Astrocyte of the cerebellum (primary cell): ENCODE measurements around the gene LRRIQ4.

Source experiments
- DNase-seq: peaks from one replicate; pipeline ENCODE4 v3.0.0-alpha.2; 2011; ENCODE audit warnings: low read depth
- H3K4me3 ChIP-seq: 2 replicates; pipeline ENCODE4 v1.5.1; 2011; ENCODE audit warnings: mild to moderate bottlenecking, low read depth, low read length, moderate library complexity
- in situ Hi-C: cut with HindIII; loops from 2 replicates; pipeline ENCODE4 v1.10.0; 2017; ENCODE audit warnings: low sequenced_read_pairs
- TF ChIP-seq, protein P1 (sequence below): IDR thresholded peaks from 2 replicates; pipeline ENCODE4 v1.5.1; 2012; ENCODE audit warnings: low read length, low read depth, moderate library complexity, mild to moderate bottlenecking; ENCODE audit errors: missing control alignments

Gene LRRIQ4

DNA sequence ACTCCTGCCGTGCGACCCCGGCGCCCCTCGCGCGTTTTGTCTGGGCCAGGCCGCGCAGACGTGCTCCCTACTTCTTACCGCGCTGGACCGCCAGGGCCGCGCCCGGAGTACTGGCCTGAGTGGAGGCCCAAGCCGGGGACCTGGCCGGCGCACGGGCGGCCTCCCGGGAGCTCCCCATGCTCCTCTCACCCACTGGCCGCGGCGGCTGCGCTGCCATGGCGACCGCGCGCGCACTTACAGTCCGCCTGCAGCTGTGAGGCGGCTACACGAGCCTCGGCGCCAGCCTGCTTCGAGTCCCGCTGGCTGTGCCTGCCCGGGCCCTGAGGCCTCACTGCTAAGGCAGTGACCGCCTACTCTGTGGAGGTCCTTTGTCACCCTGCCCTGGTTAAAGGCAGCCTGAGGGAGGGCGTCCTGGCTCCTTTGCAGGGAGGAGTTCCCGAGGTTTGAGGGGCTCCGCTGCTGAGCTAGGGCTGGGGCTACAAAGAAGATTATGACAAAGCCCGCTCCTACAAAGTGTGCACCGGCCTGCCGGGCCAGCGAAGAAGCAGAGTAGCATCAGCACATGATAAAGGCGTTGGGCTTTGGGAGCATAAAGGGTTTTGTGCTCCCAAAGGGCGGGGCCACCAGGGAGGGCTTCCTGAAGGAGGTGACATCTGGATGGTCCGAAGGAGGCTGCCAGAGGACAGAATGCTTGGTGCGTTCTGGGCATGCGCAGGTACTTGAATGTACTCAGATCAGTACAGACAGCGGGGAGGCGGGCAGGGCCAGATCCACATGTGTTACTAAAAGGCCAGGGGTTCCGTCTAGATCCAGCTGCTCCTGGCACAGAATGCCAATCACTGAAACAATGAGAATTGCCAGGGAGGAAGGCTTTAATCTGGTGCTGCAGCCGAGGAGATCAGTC lies at the start of gene LRRIQ4, which contains the start of gene LRRC34:
Gene LRRIQ4, plus strand, starts transcription at position 539 of the 904 bp plus-strand sequence. CDS start 9,052 bp downstream, outside the sequence.
Gene LRRC34, minus strand, starts transcription at position 573 of the 904 bp plus-strand sequence. Its CDS starts 356 bp downstream, at position 217.
- in situ Hi-C loops = no loop called here
- TF ChIP-seq, protein P1, sequence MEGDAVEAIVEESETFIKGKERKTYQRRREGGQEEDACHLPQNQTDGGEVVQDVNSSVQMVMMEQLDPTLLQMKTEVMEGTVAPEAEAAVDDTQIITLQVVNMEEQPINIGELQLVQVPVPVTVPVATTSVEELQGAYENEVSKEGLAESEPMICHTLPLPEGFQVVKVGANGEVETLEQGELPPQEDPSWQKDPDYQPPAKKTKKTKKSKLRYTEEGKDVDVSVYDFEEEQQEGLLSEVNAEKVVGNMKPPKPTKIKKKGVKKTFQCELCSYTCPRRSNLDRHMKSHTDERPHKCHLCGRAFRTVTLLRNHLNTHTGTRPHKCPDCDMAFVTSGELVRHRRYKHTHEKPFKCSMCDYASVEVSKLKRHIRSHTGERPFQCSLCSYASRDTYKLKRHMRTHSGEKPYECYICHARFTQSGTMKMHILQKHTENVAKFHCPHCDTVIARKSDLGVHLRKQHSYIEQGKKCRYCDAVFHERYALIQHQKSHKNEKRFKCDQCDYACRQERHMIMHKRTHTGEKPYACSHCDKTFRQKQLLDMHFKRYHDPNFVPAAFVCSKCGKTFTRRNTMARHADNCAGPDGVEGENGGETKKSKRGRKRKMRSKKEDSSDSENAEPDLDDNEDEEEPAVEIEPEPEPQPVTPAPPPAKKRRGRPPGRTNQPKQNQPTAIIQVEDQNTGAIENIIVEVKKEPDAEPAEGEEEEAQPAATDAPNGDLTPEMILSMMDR = no peak
- peak; percentile 12 for DNase-seq
- peak within 1 kb of the TSS; percentile 35 for H3K4me3 ChIP-seq

DNA sequence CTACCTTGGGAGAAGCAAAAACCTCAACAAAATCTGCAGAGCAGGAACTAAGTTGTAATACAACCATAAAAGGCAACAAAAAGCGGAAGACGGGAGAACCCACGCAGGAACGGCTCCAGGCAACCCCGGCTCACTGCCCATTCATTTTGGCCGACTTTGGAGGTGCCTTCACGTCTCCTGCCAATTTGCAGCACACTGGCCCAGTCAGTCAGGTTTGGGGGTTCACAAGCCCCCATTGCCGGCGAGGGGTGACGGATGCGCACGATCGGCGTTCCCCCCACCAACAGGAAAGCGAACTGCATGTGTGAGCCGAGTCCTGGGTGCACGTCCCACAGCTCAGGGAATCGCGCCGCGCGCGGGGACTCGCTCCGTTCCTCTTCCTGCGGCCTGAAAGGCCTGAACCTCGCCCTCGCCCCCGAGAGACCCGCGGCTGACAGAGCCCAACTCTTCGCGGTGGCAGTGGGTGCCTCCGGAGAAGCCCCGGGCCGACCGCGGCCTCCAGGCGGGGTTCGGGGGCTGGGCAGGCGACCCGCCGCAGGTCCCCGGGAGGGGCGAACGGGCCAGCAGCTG lies 48.3 kb upstream of the LRRIQ4 start:
- TF ChIP-seq, protein P1 = no peak
- DNase-seq = no peak
- peak overlapping the region; percentile 61 for H3K4me3 ChIP-seq
- in situ Hi-C loops = no loop called here

DNA sequence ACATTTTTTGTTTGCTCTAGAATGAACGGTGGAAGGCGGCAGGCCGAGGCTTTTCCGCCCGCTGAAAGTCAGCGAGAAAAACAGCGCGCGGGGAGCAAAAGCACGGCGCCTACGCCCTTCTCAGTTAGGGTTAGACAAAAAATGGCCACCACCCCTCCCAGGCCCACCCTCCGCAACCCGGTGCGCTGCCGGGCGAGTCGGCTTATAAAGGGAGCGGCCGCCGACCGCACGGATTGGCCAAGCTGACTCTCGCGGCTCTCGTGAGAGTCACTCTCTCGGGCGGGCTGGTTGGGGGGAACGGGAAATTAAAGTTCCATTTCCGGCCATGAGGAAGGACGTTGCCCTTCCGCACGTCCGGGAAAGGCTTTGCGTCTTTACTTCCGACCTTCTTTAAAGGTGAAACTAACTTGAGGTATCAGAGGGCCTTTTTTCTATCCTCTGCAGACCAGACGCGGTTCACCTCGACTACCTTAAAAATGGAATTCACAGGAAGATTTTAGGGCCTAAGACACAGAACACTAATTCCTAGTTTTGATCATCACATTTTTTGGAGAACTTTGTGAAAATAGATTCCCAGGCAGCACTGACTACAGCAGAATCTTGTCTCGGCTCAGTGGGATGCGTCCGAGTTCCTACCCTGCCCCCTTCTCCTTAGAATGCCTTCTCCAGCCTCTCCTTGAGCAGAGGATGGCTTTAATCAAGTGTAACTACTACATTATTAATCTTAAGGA lies 47.6 kb upstream of the LRRIQ4 start, which contains the start of gene TERC:
Gene TERC, minus strand, starts transcription at position 179 of the 731 bp plus-strand sequence.
- in situ Hi-C loops = no loop called here
- peak; percentile 60 for DNase-seq
- TF ChIP-seq, protein P1 = no peak
- H3K4me3 ChIP-seq = peak within 1 kb of the TSS; percentile 61

DNA sequence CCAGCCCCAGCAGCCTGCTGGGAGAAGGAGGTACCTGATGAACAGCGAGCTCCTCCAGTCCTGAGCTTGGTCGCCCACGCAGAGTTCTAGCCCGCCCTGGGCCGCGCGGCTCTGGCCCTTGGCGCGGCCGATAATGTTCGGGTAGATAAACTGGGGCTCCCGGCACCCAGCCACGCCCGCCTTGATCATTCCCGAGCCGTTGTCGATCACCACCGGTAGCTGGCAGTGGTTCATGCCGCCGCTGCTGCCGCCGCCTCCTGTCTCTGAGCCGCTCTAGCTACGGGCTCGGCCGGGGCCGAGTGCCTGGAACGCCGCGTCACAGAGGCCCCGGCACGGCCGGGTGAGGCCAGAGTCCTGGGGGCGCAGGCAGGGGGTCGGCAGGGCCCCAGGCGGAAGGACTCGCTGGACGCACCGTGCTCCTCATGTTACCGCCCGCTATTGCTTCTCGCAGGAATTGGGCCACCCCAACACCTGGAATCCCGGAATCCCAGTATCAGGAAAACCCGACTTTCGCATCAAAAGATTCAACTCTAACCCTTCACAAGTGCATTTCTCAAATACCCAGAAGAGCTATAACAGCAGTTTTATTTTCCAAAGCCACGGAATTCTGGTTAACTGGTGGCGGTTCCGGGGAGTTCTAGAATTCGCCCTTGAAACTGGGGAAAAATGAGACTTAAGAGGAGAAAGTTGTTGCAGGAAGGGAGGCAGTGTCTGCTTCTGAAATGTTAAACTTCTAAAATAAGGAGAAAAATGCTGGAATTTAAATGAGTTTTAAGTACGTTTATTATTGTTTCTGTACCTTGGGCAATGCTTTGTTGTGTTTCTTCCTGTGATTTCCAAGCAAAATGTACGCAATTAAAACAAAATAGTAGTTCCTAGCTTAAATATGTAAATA lies 43.1 kb upstream of the LRRIQ4 start, which contains the start of gene ACTRT3:
Gene ACTRT3, minus strand, starts transcription at position 275 of the 895 bp plus-strand sequence. Its CDS starts 41 bp downstream, at position 234.
- in situ Hi-C loops = no loop called here
- DNase-seq = no peak
- TF ChIP-seq, protein P1 = no peak
- peak within 1 kb of the TSS; percentile 67 for H3K4me3 ChIP-seq

DNA sequence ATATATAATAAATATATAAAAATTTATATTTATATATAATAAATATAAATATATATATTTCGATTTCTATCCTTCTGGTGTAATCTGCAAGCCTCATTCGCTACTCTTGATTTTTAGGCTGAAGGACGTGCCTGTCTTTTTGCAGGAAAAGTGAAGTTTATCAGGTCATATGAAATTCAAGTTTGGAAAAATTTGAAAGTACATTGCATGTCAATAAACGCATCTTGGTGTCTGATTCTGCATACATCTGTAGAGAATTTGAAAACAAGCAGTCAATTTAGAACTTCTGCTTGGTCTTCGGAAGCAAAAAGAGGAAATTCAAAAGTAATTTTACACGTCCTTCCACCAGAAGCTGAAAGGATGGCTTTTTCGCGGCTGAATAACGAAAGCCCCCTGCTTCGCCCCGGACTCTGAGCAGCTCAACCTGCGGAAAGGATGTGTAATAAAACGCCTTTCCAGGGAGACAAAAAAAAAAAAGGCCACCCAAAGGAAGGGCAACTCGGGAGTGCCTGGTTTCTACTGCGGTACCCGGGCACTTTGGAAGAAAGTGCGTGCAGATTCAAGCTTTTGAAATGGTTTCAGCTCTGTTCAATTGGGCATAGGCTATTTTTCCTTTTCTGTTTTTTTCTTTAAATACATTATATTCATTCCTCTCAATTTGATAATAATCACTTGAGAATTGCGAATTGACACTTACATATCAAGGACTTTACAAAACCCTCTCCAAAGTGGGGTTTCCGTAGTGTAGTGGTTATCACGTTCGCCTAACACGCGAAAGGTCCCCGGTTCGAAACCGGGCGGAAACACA lies 41.0 kb upstream of the LRRIQ4 start:
- in situ Hi-C loops = no loop called here
- TF ChIP-seq, protein P1 = no peak
- DNase-seq = peak; percentile 80
- peak overlapping the region; percentile 98 for H3K4me3 ChIP-seq
